HEK293 (cell line): ENCODE results near the gene ATP2C1.

ENCODE experiments used
- SALL2 ChIP-seq: fragments of 450-650 bp; formaldehyde crosslinking; IDR thresholded peaks from 2 replicates; pipeline ENCODE4 v1.5.0; 2017; ENCODE audit warnings: missing biosample characterization, mild to moderate bottlenecking, missing genetic modification characterization, borderline replicate concordance
- TCF7L2 ChIP-seq: IDR thresholded peaks from 2 replicates; pipeline ENCODE4 v1.6.1; 2011; ENCODE audit warnings: low read depth, mild to moderate bottlenecking, inconsistent platforms, low read length, moderate library complexity, borderline replicate concordance
- YY1 ChIP-seq: fragments of 450-650 bp; formaldehyde crosslinking; IDR thresholded peaks from 2 replicates; pipeline ENCODE4 v1.5.1; 2018; ENCODE audit warnings: missing biosample characterization, missing genetic modification characterization
- ZBTB48 ChIP-seq: fragments of 450-650 bp; formaldehyde crosslinking; IDR thresholded peaks from 2 replicates; pipeline ENCODE4 v1.5.1; 2016; ENCODE audit warnings: missing biosample characterization, missing genetic modification characterization
- ZNF350 ChIP-seq: fragments of 450-650 bp; formaldehyde crosslinking; IDR thresholded peaks from 2 replicates; pipeline ENCODE4 v1.5.0; 2017; ENCODE audit warnings: missing biosample characterization, mild to moderate bottlenecking, missing genetic modification characterization
- ZNF555 ChIP-seq: fragments of 450-650 bp; formaldehyde crosslinking; conservative IDR thresholded peaks from 2 replicates; pipeline ENCODE4 v1.5.1; 2017; ENCODE audit warnings: missing biosample characterization, mild to moderate bottlenecking, missing genetic modification characterization, inconsistent platforms
- ZNF785 ChIP-seq: fragments of 450-650 bp; formaldehyde crosslinking; IDR thresholded peaks from 2 replicates; pipeline ENCODE4 v1.5.1; 2016; ENCODE audit warnings: missing biosample characterization, missing genetic modification characterization
- ZSCAN16 ChIP-seq: fragments of 450-650 bp; formaldehyde crosslinking; IDR thresholded peaks from 2 replicates; pipeline ENCODE4 v1.5.1; 2016; ENCODE audit warnings: missing biosample characterization, missing genetic modification characterization
- TF ChIP-seq, protein P1 (sequence below): fragments of 450-650 bp; formaldehyde crosslinking; IDR thresholded peaks from 2 replicates; pipeline ENCODE4 v1.5.1; 2016; ENCODE audit warnings: missing biosample characterization, missing genetic modification characterization
- TF ChIP-seq, protein P2 (sequence below): fragments of 450-650 bp; formaldehyde crosslinking; optimal IDR thresholded peaks from 2 replicates; pipeline ENCODE3; 2016; ENCODE audit warnings: missing biosample characterization, mild to moderate bottlenecking, missing genetic modification characterization
- TF ChIP-seq, protein P3 (sequence below): fragments of 450-650 bp; formaldehyde crosslinking; IDR thresholded peaks from 2 replicates; pipeline ENCODE4 v1.5.1; 2016; ENCODE audit warnings: missing biosample characterization, missing genetic modification characterization
- TF ChIP-seq, protein P4 (sequence below): fragments of 450-650 bp; formaldehyde crosslinking; conservative IDR thresholded peaks from 2 replicates; pipeline ENCODE4 v1.5.1; 2016; ENCODE audit warnings: low read depth, missing biosample characterization, missing genetic modification characterization
- TF ChIP-seq, protein P5 (sequence below): fragments of 450-650 bp; formaldehyde crosslinking; IDR thresholded peaks from 2 replicates; pipeline ENCODE4 v1.5.1; 2016; ENCODE audit warnings: missing biosample characterization, missing genetic modification characterization
- TF ChIP-seq, protein P6 (sequence below): fragments of 450-650 bp; formaldehyde crosslinking; IDR thresholded peaks from 2 replicates; pipeline ENCODE4 v1.5.1; 2017; ENCODE audit warnings: missing biosample characterization, missing genetic modification characterization

DNA sequence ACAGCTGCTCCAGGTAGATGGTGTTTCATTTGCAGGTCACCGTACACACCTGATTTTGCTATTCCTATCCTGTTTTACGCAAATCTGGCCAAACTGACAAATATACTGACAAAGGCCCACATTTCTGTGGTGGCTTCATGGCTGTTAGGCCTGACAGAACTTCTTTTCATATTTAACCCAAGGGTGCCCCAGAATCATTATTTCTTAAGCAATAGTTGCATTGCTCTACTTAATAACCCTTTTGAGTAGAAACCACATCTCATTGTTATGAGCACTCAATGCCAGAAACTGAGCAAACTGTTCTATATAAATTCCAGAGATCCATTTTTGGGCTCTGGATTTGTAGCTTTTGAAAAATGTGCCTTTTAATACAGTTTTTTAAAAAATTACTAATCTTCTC lies 113.4 kb downstream of the ATP2C1 start:
- TF ChIP-seq, protein P1, sequence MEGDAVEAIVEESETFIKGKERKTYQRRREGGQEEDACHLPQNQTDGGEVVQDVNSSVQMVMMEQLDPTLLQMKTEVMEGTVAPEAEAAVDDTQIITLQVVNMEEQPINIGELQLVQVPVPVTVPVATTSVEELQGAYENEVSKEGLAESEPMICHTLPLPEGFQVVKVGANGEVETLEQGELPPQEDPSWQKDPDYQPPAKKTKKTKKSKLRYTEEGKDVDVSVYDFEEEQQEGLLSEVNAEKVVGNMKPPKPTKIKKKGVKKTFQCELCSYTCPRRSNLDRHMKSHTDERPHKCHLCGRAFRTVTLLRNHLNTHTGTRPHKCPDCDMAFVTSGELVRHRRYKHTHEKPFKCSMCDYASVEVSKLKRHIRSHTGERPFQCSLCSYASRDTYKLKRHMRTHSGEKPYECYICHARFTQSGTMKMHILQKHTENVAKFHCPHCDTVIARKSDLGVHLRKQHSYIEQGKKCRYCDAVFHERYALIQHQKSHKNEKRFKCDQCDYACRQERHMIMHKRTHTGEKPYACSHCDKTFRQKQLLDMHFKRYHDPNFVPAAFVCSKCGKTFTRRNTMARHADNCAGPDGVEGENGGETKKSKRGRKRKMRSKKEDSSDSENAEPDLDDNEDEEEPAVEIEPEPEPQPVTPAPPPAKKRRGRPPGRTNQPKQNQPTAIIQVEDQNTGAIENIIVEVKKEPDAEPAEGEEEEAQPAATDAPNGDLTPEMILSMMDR (tag by site-specific recombination), result no peak
- TF ChIP-seq YY1 (tag by site-specific recombination), result no peak
- TF ChIP-seq, protein P2, sequence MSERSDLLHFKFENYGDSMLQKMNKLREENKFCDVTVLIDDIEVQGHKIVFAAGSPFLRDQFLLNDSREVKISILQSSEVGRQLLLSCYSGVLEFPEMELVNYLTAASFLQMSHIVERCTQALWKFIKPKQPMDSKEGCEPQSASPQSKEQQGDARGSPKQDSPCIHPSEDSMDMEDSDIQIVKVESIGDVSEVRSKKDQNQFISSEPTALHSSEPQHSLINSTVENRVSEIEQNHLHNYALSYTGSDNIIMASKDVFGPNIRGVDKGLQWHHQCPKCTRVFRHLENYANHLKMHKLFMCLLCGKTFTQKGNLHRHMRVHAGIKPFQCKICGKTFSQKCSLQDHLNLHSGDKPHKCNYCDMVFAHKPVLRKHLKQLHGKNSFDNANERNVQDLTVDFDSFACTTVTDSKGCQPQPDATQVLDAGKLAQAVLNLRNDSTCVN (tag by site-specific recombination), result no peak
- no peak for TF ChIP-seq ZSCAN16
- TF ChIP-seq SALL2 (tag by site-specific recombination), result no peak
- TF ChIP-seq ZNF785, result no peak
- TF ChIP-seq, protein P3, sequence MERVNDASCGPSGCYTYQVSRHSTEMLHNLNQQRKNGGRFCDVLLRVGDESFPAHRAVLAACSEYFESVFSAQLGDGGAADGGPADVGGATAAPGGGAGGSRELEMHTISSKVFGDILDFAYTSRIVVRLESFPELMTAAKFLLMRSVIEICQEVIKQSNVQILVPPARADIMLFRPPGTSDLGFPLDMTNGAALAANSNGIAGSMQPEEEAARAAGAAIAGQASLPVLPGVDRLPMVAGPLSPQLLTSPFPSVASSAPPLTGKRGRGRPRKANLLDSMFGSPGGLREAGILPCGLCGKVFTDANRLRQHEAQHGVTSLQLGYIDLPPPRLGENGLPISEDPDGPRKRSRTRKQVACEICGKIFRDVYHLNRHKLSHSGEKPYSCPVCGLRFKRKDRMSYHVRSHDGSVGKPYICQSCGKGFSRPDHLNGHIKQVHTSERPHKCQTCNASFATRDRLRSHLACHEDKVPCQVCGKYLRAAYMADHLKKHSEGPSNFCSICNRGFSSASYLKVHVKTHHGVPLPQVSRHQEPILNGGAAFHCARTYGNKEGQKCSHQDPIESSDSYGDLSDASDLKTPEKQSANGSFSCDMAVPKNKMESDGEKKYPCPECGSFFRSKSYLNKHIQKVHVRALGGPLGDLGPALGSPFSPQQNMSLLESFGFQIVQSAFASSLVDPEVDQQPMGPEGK (tag by site-specific recombination), result no peak
- TF ChIP-seq, protein P4, sequence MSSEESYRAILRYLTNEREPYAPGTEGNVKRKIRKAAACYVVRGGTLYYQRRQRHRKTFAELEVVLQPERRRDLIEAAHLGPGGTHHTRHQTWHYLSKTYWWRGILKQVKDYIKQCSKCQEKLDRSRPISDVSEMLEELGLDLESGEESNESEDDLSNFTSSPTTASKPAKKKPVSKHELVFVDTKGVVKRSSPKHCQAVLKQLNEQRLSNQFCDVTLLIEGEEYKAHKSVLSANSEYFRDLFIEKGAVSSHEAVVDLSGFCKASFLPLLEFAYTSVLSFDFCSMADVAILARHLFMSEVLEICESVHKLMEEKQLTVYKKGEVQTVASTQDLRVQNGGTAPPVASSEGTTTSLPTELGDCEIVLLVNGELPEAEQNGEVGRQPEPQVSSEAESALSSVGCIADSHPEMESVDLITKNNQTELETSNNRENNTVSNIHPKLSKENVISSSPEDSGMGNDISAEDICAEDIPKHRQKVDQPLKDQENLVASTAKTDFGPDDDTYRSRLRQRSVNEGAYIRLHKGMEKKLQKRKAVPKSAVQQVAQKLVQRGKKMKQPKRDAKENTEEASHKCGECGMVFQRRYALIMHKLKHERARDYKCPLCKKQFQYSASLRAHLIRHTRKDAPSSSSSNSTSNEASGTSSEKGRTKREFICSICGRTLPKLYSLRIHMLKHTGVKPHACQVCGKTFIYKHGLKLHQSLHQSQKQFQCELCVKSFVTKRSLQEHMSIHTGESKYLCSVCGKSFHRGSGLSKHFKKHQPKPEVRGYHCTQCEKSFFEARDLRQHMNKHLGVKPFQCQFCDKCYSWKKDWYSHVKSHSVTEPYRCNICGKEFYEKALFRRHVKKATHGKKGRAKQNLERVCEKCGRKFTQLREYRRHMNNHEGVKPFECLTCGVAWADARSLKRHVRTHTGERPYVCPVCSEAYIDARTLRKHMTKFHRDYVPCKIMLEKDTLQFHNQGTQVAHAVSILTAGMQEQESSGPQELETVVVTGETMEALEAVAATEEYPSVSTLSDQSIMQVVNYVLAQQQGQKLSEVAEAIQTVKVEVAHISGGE (tag by site-specific recombination), result no peak
- TF ChIP-seq, protein P5, sequence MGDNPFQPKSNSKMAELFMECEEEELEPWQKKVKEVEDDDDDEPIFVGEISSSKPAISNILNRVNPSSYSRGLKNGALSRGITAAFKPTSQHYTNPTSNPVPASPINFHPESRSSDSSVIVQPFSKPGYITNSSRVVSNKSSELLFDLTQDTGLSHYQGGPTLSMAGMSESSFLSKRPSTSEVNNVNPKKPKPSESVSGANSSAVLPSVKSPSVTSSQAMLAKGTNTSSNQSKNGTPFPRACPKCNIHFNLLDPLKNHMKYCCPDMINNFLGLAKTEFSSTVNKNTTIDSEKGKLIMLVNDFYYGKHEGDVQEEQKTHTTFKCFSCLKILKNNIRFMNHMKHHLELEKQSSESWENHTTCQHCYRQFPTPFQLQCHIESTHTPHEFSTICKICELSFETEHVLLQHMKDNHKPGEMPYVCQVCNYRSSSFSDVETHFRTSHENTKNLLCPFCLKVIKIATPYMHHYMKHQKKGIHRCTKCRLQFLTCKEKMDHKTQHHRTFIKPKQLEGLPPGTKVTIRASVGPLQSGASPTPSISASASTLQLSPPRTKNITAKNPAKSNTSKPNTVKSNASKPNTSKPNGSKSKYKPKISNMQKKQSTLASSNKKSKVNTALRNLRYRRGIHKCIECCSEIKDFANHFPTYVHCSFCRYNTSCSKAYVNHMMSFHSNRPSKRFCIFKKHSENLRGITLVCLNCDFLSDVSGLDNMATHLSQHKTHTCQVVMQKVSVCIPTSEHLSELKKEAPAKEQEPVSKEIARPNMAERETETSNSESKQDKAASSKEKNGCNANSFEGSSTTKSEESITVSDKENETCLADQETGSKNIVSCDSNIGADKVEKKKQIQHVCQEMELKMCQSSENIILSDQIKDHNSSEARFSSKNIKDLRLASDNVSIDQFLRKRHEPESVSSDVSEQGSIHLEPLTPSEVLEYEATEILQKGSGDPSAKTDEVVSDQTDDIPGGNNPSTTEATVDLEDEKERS (tag by site-specific recombination), result no peak
- TF ChIP-seq ZNF350 (tag by site-specific recombination), result no peak
- TF ChIP-seq, protein P6, sequence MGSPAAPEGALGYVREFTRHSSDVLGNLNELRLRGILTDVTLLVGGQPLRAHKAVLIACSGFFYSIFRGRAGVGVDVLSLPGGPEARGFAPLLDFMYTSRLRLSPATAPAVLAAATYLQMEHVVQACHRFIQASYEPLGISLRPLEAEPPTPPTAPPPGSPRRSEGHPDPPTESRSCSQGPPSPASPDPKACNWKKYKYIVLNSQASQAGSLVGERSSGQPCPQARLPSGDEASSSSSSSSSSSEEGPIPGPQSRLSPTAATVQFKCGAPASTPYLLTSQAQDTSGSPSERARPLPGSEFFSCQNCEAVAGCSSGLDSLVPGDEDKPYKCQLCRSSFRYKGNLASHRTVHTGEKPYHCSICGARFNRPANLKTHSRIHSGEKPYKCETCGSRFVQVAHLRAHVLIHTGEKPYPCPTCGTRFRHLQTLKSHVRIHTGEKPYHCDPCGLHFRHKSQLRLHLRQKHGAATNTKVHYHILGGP (tag by site-specific recombination), result no peak
- no peak for TF ChIP-seq ZBTB48 (tag by site-specific recombination)
- TF ChIP-seq TCF7L2, result no peak
- TF ChIP-seq ZNF555, result no peak
